ENCODE results near the gene SSTR4.

DNA sequence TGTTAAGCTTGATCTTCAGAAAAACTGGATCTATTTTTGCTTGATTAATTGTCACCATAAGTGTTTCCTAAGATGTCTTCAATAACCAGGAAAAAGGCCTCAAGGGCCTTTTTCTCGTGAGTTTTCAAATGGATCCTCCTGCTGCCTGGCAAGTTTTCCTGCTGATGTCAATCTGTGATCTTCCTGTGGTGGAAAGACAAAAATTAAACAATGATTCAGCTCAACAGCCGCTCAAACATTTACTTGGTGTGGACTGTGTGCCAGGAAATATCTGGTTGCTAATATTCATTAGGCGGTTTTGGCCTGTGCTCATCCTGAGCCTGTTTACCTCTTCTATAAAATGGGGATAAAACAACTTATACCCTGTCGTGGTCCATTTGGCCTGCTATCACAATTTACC lies 35.4 kb upstream of the SSTR4 start:
- TF ChIP-seq, protein P1, sequence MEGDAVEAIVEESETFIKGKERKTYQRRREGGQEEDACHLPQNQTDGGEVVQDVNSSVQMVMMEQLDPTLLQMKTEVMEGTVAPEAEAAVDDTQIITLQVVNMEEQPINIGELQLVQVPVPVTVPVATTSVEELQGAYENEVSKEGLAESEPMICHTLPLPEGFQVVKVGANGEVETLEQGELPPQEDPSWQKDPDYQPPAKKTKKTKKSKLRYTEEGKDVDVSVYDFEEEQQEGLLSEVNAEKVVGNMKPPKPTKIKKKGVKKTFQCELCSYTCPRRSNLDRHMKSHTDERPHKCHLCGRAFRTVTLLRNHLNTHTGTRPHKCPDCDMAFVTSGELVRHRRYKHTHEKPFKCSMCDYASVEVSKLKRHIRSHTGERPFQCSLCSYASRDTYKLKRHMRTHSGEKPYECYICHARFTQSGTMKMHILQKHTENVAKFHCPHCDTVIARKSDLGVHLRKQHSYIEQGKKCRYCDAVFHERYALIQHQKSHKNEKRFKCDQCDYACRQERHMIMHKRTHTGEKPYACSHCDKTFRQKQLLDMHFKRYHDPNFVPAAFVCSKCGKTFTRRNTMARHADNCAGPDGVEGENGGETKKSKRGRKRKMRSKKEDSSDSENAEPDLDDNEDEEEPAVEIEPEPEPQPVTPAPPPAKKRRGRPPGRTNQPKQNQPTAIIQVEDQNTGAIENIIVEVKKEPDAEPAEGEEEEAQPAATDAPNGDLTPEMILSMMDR (conservative IDR thresholded peaks at IDR 0.05; ENCODE audit: low read length) = no peak
- no peak for TF ChIP-seq EZH2phosphoT487 (IDR thresholded peaks at IDR 0.05; ENCODE audit: borderline replicate concordance)
